ENCODE data around the gene SCO1.
"Not testable (repeated sequence)": the region's sequence is repeated elsewhere in the genome, so short reads cannot be mapped to it uniquely, and the experiment has no call there.

The SCO1 gene

GRCh38 chr17:10725262-10725661 lies 27.9 kb upstream of the SCO1 start:
- DNase-seq: no peak

GRCh38 chr17:10724546-10725195 lies 27.3 kb upstream of the SCO1 start:
- DNase-seq: no peak

GRCh38 chr17:10718547-10718946 lies 21.2 kb upstream of the SCO1 start:
- no peak for DNase-seq

GRCh38 chr17:10716218-10716617 lies 18.9 kb upstream of the SCO1 start:
- no peak for DNase-seq

- no peak for DNase-seq
Measured at GRCh38 chr17:10713318-10713717, 16.0 kb upstream of the SCO1 start.

- DNase-seq: no peak
Measured at GRCh38 chr17:10705727-10706126, 8.4 kb upstream of the SCO1 start.

- no peak for DNase-seq
Measured at GRCh38 chr17:10702574-10702973, 5.2 kb upstream of the SCO1 start.

GRCh38 chr17:10699856-10700255 lies 2.5 kb upstream of the SCO1 start:
- DNase-seq: no peak

- DNase-seq: no peak
Measured at GRCh38 chr17:10698096-10698818, 924 bp upstream of the SCO1 start.

- DNase-seq: not testable (repeated sequence)
Measured at GRCh38 chr17:10695875-10696407, 1.4 kb downstream of the SCO1 start.

- no peak for DNase-seq
Measured at GRCh38 chr17:10687499-10687898, 9.8 kb downstream of the SCO1 start.

GRCh38 chr17:10683853-10684252 lies 13.5 kb downstream of the SCO1 start:
- DNase-seq: no peak

GRCh38 chr17:10681866-10682446 lies 15.4 kb downstream of the SCO1 start:
- no peak for DNase-seq

- no peak for DNase-seq
Measured at GRCh38 chr17:10674704-10675103, 22.6 kb downstream of the SCO1 start.

- DNase-seq: no peak
Measured at GRCh38 chr17:10673312-10673711, 24.0 kb downstream of the SCO1 start.

GRCh38 chr17:10668775-10669174 lies 28.6 kb downstream of the SCO1 start:
- DNase-seq: no peak

GRCh38 chr17:10666906-10667305 lies 30.4 kb downstream of the SCO1 start:
- DNase-seq: no peak

- DNase-seq: no peak
Measured at GRCh38 chr17:10664571-10664970, 32.8 kb downstream of the SCO1 start.

- DNase-seq: no peak
Measured at GRCh38 chr17:10663231-10663630, 34.1 kb downstream of the SCO1 start.

- no peak for DNase-seq
Measured at GRCh38 chr17:10661437-10661836, 35.9 kb downstream of the SCO1 start.

GRCh38 chr17:10657879-10658278 lies 39.5 kb downstream of the SCO1 start:
- no peak for DNase-seq

GRCh38 chr17:10657148-10657547 lies 40.2 kb downstream of the SCO1 start, which contains the start of gene MYH3:
Gene MYH3 (minus strand): TSS chr17:10657309. CDS start chr17:10655064, 2,245 bp downstream.
- no peak for DNase-seq

GRCh38 chr17:10653987-10654386 lies 43.3 kb downstream of the SCO1 start:
- DNase-seq: no peak

Measured in effector CD4-positive, alpha-beta T cell (primary cell).